Stomach (tissue), 9 donors: ENCODE results near the gene TGFB1. TPM values are rescaled to one million over a fixed set of nuclear protein-coding genes. Genes with fewer than 3 reads are reported as not detected.

ENCODE experiments used
- DNase-seq, 2 donors: peaks; one replicate each; pipeline versions ENCODE4 v3.0.0 to v3.0.0-alpha.2; 2013 to 2019
- H3K27ac ChIP-seq, 5 donors: fragments of 200-600 bp in 4 of 5; sonication (generic) in 4 of 5; one replicate each; pipeline ENCODE4 v1.5.1; 2013 to 2019; ENCODE audit warnings: mild to moderate bottlenecking in 1 of 5, moderate library complexity in 1 of 5
- H3K27me3 ChIP-seq, 3 donors: fragments of 200-600 bp; sonication (generic); one replicate each; pipeline ENCODE4 v1.5.1; 2017 to 2019; ENCODE audit warnings: mixed run types in 1 of 3
- H3K36me3 ChIP-seq, 4 donors: fragments of 200-600 bp; sonication (generic); 1 replicate in 3 of 4; 2 replicates in 1 of 4; pipeline ENCODE4 v1.5.1; 2016 to 2019
- H3K4me1 ChIP-seq, 4 donors: fragments of 200-600 bp; sonication (generic); one replicate each; pipeline ENCODE4 v1.5.1; 2016 to 2019
- H3K4me3 ChIP-seq, 4 donors: fragments of 200-600 bp; sonication (generic) in 3 of 4; one replicate each; pipeline ENCODE4 v1.5.1; 2016 to 2019; ENCODE audit warnings: mild to moderate bottlenecking in 1 of 4
- H3K9me3 ChIP-seq, 4 donors: fragments of 200-600 bp; sonication (generic); one replicate each; pipeline ENCODE4 v1.5.1; 2016 to 2019
- EP300 ChIP-seq: sonication (generic); formaldehyde crosslinking; IDR thresholded peaks from one replicate; pipeline ENCODE4 v1.6.1; 2017; ENCODE audit warnings: antibody characterized with exemption
- POLR2A ChIP-seq, 4 donors: fragments of 450-650 bp; IDR thresholded peaks; one replicate each; pipeline ENCODE4 v1.6.1; 2016; ENCODE audit warnings: antibody characterized with exemption in 4 of 4, control low read depth in 2 of 4, mild to moderate bottlenecking in 1 of 4, moderate library complexity in 1 of 4
- POLR2AphosphoS5 ChIP-seq, 3 donors: sonication (generic); formaldehyde crosslinking; IDR thresholded peaks; one replicate each; pipeline ENCODE4 v1.6.1; 2016; ENCODE audit warnings: antibody characterized with exemption in 3 of 3
- WGBS, 5 donors: extraction: QIAGEN DNeasy Blood & Tissue Kit in 3 of 5; methylation state at CpG; one replicate each; pipeline versions ENCODE4 v1.1.5 to v1.1.7; 2013 to 2018; 5-methylcytosine and 5-hydroxymethylcytosine counted together
- intact Hi-C: fragments of 100-400 bp; cut with DNase I; formaldehyde crosslinking; loops from one replicate; pipeline ENCODE4 v1.15.1; 2023; ENCODE audit warnings: low total_unique reads
- polyA plus RNA-seq, 3 donors: library from polyadenylated mRNA; stranded (reverse); fragments of 200-250 nt; gene quantifications; one replicate each; pipeline ENCODE4 v1.2.3, GENCODE V29; 2013
- total RNA-seq, 5 donors: library from RNA; depleted of rRNA; stranded (reverse); fragments of >200 nt; gene quantifications; one replicate each; pipeline versions ENCODE4 v1.1.0 to v1.2.3, GENCODE V29; 2014 to 2016
- TF ChIP-seq, protein P1 (sequence below), 7 experiments: fragments of 450-650 bp in 4 of 7; fragments of 200-600 bp in 3 of 7; sonication (generic) in 3 of 7; IDR thresholded peaks; one replicate each; pipeline ENCODE4 v1.5.1; 2016 to 2019; ENCODE audit warnings: antibody characterized with exemption in 7 of 7, control low read depth in 2 of 7, mild to moderate bottlenecking in 1 of 7
- donor health status: healthy with polysubstance abuse.
- donor health status: Bipolar disorder and iron deficiency.
- donor health status: healthy.

The TGFB1 gene
- total and polyA plus RNA-seq, 8 donors, result 1.3 to 54.3 (median 14.5) TPM

DNA sequence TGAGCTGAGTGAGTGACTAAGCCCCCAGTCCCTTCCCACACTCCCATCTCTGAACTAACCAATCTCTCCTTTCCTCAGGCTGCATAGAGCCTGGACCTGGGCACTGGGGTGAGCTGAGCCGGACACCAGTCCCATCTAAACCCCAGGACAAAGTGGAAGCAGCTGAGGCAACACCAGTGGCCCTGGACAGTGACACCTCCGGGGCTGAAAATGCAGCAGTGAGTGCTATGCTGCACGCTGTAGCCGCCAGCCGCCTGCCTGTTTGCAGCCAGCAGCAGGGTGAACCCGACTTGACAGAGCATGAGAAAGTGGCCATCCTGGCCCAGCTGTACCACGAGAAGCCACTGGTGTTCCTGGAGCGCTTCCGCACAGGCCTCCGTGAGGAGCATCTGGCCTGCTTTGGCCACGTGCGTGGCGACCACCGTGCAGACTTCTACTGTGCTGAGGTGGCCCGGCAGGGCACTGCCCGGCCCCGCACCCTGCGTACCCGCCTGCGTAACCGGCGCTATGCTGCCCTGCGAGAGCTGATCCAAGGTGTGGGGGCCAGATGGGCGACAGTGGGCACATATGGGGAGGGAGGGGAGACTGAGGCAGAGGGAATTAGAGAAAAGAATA is 37.3 kb downstream of the TGFB1 start:
- intact Hi-C loops, result loop anchor here (10.0 kb wide), 1 partner anchor 52 kb away; the partner anchor contains the start of gene HNRNPUL1
- 96 to 97% (median 97%) methylated on average over 16 to 24 of the region's 24 CpGs for WGBS, 5 donors
- no peak for TF ChIP-seq POLR2AphosphoS5 (IDR thresholded peaks at IDR 0.05)
- TF ChIP-seq, protein P1, sequence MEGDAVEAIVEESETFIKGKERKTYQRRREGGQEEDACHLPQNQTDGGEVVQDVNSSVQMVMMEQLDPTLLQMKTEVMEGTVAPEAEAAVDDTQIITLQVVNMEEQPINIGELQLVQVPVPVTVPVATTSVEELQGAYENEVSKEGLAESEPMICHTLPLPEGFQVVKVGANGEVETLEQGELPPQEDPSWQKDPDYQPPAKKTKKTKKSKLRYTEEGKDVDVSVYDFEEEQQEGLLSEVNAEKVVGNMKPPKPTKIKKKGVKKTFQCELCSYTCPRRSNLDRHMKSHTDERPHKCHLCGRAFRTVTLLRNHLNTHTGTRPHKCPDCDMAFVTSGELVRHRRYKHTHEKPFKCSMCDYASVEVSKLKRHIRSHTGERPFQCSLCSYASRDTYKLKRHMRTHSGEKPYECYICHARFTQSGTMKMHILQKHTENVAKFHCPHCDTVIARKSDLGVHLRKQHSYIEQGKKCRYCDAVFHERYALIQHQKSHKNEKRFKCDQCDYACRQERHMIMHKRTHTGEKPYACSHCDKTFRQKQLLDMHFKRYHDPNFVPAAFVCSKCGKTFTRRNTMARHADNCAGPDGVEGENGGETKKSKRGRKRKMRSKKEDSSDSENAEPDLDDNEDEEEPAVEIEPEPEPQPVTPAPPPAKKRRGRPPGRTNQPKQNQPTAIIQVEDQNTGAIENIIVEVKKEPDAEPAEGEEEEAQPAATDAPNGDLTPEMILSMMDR (IDR thresholded peaks at IDR 0.05), result no peak
- no peak for TF ChIP-seq POLR2A (IDR thresholded peaks at IDR 0.05)
- Histone ChIP-seq H3K27ac (no peak overlapping the region), H3K9me3 (no peaks in the 10 kb centered on the region), H3K36me3 (peaks cover 45 to 94% (median 93%) of the 10 kb centered on the region in 4 donors), H3K27me3 (no peaks in the 10 kb centered on the region), H3K4me1 (peaks cover 3 to 28% (median 19%) of the 10 kb centered on the region in 4 donors), H3K4me3 (no peak overlapping the region)
- DNase-seq, result no peak

DNA sequence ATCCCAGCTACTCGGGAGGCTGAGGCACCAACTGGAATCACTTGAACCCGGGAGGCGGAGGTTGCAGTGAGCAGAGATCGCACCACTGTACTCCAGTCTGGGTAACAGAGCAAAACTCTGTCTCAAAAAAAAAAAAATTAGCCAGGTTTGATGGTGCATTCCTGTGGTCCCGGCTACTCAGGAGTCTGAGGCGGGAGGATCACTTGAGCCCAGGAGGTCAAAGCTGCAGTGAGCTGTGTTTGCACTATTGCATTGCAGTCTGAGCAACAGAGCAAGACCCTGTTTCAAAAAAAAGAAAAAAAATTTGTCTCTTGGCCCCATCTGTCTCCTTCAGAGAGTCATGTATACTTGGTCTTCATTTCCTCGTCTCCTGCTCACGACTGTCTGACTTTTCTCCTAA is 42.1 kb downstream of the TGFB1 start:
- Histone ChIP-seq H3K4me3 (peak overlapping the region in 3 of 4 donors; percentile 62 to 65 (median 63)), H3K27me3 (no peaks in the 10 kb centered on the region), H3K27ac (peak overlapping the region in 2 of 5 donors; percentile 94 to 98), H3K9me3 (no peaks in the 10 kb centered on the region), H3K36me3 (peaks cover 20 to 59% (median 56%) of the 10 kb centered on the region in 4 donors), H3K4me1 (peaks cover 31 to 61% (median 45%) of the 10 kb centered on the region in 4 donors)
- WGBS, 5 donors, result 77 to 87% (median 80%) methylated on average over 8 of the region's 8 CpGs
- intact Hi-C loops, result loop anchor here (10.0 kb wide), 1 partner anchor 47 kb away; the partner anchor contains the start of gene HNRNPUL1
- DNase-seq, result no peak
- no peak for TF ChIP-seq POLR2AphosphoS5 (IDR thresholded peaks at IDR 0.05)
- no peak for TF ChIP-seq EP300
- TF ChIP-seq, protein P1 (IDR thresholded peaks at IDR 0.05), result no peak
- TF ChIP-seq POLR2A (IDR thresholded peaks at IDR 0.05), result no peak

GRCh38 chr19:41311072-41311471 is 42.6 kb downstream of the TGFB1 start:
- TF ChIP-seq, protein P1 (IDR thresholded peaks at IDR 0.05), result no peak
- TF ChIP-seq POLR2A (IDR thresholded peaks at IDR 0.05) (no peak), POLR2AphosphoS5 (IDR thresholded peaks at IDR 0.05) (no peak), EP300 (no peak)
- WGBS, 5 donors, result 33 to 54% (median 34%) methylated on average over 5 of the region's 5 CpGs
- H3K36me3 ChIP-seq, result peaks cover 20 to 59% (median 56%) of the 10 kb centered on the region in 4 donors
- H3K4me1 ChIP-seq, result peaks cover 34 to 66% (median 48%) of the 10 kb centered on the region in 4 donors
- H3K27ac ChIP-seq, result peak overlapping the region in 4 of 5 donors; percentile 93 to 98 (median 94)
- peak overlapping the region; percentile 62 to 76 (median 64) for H3K4me3 ChIP-seq
- no peaks in the 10 kb centered on the region for H3K9me3 ChIP-seq
- no peaks in the 10 kb centered on the region for H3K27me3 ChIP-seq
- intact Hi-C loops, result loop anchor here (10.0 kb wide), 1 partner anchor 46 kb away; the partner anchor contains the start of gene HNRNPUL1
- no peak for DNase-seq

DNA sequence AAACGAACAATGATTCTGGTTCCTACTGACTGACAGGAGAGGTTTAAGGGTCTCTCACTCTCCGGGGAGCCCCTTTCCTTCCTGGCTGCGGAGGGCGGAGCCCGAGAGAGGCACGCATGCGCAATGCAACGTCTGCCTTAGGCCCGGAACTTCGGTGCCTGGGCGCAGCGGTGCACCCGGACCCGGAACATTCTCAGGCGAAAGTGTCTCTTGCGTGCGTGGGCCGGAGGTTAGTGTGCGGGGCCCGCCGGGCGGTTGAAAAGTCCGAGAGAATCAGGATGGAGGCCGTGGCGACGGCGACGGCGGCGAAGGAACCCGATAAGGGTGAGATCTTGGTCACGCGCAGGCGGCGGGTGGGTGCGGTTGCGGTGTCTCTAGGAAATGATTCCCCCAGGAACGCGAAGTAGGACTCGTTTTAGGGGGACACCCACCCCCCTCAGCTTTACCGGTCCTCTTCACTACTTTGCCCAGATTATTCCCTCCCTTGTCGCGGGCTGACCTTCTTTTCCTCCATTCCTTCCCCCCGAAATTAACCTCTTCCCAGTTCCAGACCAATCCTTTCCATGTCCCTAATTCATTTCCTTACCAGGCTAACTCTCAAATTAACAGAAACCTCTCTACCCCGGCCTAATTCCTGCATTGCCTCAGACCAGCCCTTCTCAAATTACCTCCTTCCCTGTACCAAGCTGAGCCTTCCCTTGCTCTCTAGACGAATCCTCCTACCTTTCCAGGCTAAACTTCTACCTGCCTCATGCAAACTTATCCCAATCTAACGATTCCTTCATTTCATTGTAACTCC is 43.5 kb downstream of the TGFB1 start, which contains the start of gene CCDC97:
CCDC97 (plus strand) TSS at position 140 of the 799 bp plus-strand sequence; CDS start at position 279, 139 bp downstream.
- peaks cover 34 to 73% (median 51%) of the 10 kb centered on the region in 4 donors for H3K4me1 ChIP-seq
- peak within 1 kb of the TSS; percentile 62 to 76 (median 64) for H3K4me3 ChIP-seq
- peaks cover 27 to 59% (median 56%) of the 10 kb centered on the region in 4 donors for H3K36me3 ChIP-seq
- TF ChIP-seq EP300 (no peak), POLR2A (IDR thresholded peaks at IDR 0.05) (peak in 1 of 4 donors; percentile 16), POLR2AphosphoS5 (IDR thresholded peaks at IDR 0.05) (peak; percentile 55 to 90 (median 75))
- TF ChIP-seq, protein P1 (IDR thresholded peaks at IDR 0.05), result peak in 1 of 7 experiments; percentile 26
- intact Hi-C loops, result loop anchor here (10.0 kb wide), 1 partner anchor 45 kb away; the partner anchor contains the start of gene HNRNPUL1
- WGBS, 5 donors, result 0 to 1% (median 0%) methylated on average over 35 to 47 of the region's 47 CpGs
- H3K27ac ChIP-seq, result peak within 1 kb of the TSS; percentile 93 to 98 (median 95)
- peak; percentile 89 to 96 for DNase-seq
- no peaks in the 10 kb centered on the region for H3K27me3 ChIP-seq
- H3K9me3 ChIP-seq, result no peaks in the 10 kb centered on the region
